Measurements from ENCODE around the gene KMT2B.

- TF ChIP-seq CTCF (IDR thresholded peaks at IDR 0.05; ENCODE audit: low read length) = no peak
- no peak for TF ChIP-seq EZH2 (IDR thresholded peaks at IDR 0.05; ENCODE audit: borderline replicate concordance, low read length)
These were observed 1.8 kb downstream of the KMT2B start for GRCh38 chr19:35719402-35720162.

All from OCI-LY1 (cell line).